GM19467 (cell line): ENCODE measurements around the gene HSPB6.
"Not testable (repeated sequence)": the region's sequence is repeated elsewhere in the genome, so short reads cannot be mapped to it uniquely, and the experiment has no call there.

Source experiments
- ATAC-seq: cut with Tn5 transposase; IDR thresholded peaks from one replicate; pipeline ENCODE4 v1.9.1; 2021; ENCODE audit warnings: mild to moderate bottlenecking, moderate library complexity; ENCODE audit not compliant: unreplicated experiment

The HSPB6 gene

GRCh38 chr19:35732540-35733179 is 24.2 kb downstream of the HSPB6 start:
- no peak for ATAC-seq

- ATAC-seq, result no peak
Observed at GRCh38 chr19:35731779-35732405, 24.9 kb downstream of the HSPB6 start.

- no peak for ATAC-seq
Observed at GRCh38 chr19:35731353-35731752, 25.5 kb downstream of the HSPB6 start.

- no peak for ATAC-seq
Observed at GRCh38 chr19:35730326-35730725, 26.5 kb downstream of the HSPB6 start.

GRCh38 chr19:35729763-35730162 is 27.1 kb downstream of the HSPB6 start:
- no peak for ATAC-seq

GRCh38 chr19:35729021-35729420 is 27.8 kb downstream of the HSPB6 start:
- ATAC-seq, result no peak

- ATAC-seq, result no peak
Observed at GRCh38 chr19:35727956-35728706, 28.7 kb downstream of the HSPB6 start.

- ATAC-seq, result no peak
Observed at GRCh38 chr19:35727053-35727955, 29.5 kb downstream of the HSPB6 start.

- ATAC-seq, result no peak
Observed at GRCh38 chr19:35725216-35725861, 31.5 kb downstream of the HSPB6 start.

GRCh38 chr19:35724560-35724959 is 32.3 kb downstream of the HSPB6 start:
- no peak for ATAC-seq

- not testable (repeated sequence) for ATAC-seq
Observed at GRCh38 chr19:35724132-35724531, 32.7 kb downstream of the HSPB6 start.

- no peak for ATAC-seq
Observed at GRCh38 chr19:35723671-35724070, 33.2 kb downstream of the HSPB6 start.

GRCh38 chr19:35722897-35723296 is 33.9 kb downstream of the HSPB6 start:
- no peak for ATAC-seq

- ATAC-seq, result no peak
Observed at GRCh38 chr19:35722461-35722860, 34.4 kb downstream of the HSPB6 start.

GRCh38 chr19:35721374-35721773 is 35.5 kb downstream of the HSPB6 start:
- no peak for ATAC-seq

- no peak for ATAC-seq
Observed at GRCh38 chr19:35720648-35721047, 36.2 kb downstream of the HSPB6 start.

GRCh38 chr19:35720163-35720524 is 36.7 kb downstream of the HSPB6 start:
- ATAC-seq, result no peak

- ATAC-seq, result no peak
Observed at GRCh38 chr19:35719402-35720162, 37.2 kb downstream of the HSPB6 start.

- peak; percentile 4 for ATAC-seq
Observed at GRCh38 chr19:35718345-35719041, 38.3 kb downstream of the HSPB6 start.
